Right ventricle myocardium superior (tissue), 1 donor: ENCODE measurements around the gene PWWP2A. TPM values are rescaled to one million over a fixed set of nuclear protein-coding genes. Genes with fewer than 3 reads are reported as not detected.
"Not testable (repeated sequence)": the region's sequence is repeated elsewhere in the genome, so short reads cannot be mapped to it uniquely, and the experiment has no call there.

Experiments used
- ATAC-seq: fragments of 200-7000 bp; cut with Tn5 transposase; one replicate; pipeline ENCODE4 v1.9.1; 2020; ENCODE audit warnings: mild to moderate bottlenecking; ENCODE audit not compliant: poor library complexity
- DNase-seq: peaks from one replicate; pipeline ENCODE4 v3.0.0-alpha.2; 2020
- intact Hi-C: fragments of 100-400 bp; cut with DNase I; formaldehyde crosslinking; loops from one replicate; pipeline ENCODE4 v1.11.2; 2022
- total RNA-seq: library from RNA; stranded (reverse); fragmentation: NEBNext Ultra II Directional; extraction: Animal tissue kit (Norgen Biotek cat#: 25700); gene quantifications from one replicate; pipeline ENCODE4 v1.2.1, GENCODE V29; 2021
- donor health status: DM: no; HTN: yes; CAD: no; lungs with severe emphysema.

The PWWP2A gene
- total RNA-seq, 1 donor from 2014 or later, result 8.8 TPM

GRCh38 chr5:160084144-160084543 lies 35.1 kb downstream of the PWWP2A start:
- ATAC-seq (no peak), DNase-seq (no peak)
- intact Hi-C loops, result no loop called here

- intact Hi-C loops, result no loop called here
- ATAC-seq, result no peak
- no peak for DNase-seq
These were observed 35.7 kb downstream of the PWWP2A start for GRCh38 chr5:160083501-160083900.

GRCh38 chr5:160082614-160083500 lies 36.4 kb downstream of the PWWP2A start:
- DNase-seq, result no peak
- intact Hi-C loops, result no loop called here
- ATAC-seq, result no peak

GRCh38 chr5:160081495-160081894 lies 37.8 kb downstream of the PWWP2A start:
- intact Hi-C loops, result no loop called here
- ATAC-seq (no peak), DNase-seq (no peak)

- no peak for DNase-seq
- ATAC-seq, result no peak
- intact Hi-C loops, result no loop called here
These were observed 39.5 kb downstream of the PWWP2A start for GRCh38 chr5:160079753-160080152.

- ATAC-seq, result no peak
- intact Hi-C loops, result no loop called here
- no peak for DNase-seq
These were observed 42.3 kb downstream of the PWWP2A start for GRCh38 chr5:160076997-160077396.

- ATAC-seq (no peak), DNase-seq (no peak)
- intact Hi-C loops, result no loop called here
These were observed 44.2 kb downstream of the PWWP2A start for GRCh38 chr5:160075073-160075472.

GRCh38 chr5:160071916-160072315 lies 47.3 kb downstream of the PWWP2A start:
- DNase-seq (no peak), ATAC-seq (no peak)
- intact Hi-C loops, result no loop called here

- peak; percentile 59 for ATAC-seq
- peak; percentile 49 for DNase-seq
- intact Hi-C loops, result no loop called here
These were observed 47.7 kb downstream of the PWWP2A start for GRCh38 chr5:160071516-160071915.

GRCh38 chr5:160069120-160069519 lies 50.1 kb downstream of the PWWP2A start:
- ATAC-seq, DNase-seq, intact Hi-C loops: not testable (repeated sequence)

- ATAC-seq, result peak; percentile 10
- DNase-seq, result no peak
- intact Hi-C loops, result no loop called here
These were observed 54.1 kb downstream of the PWWP2A start for GRCh38 chr5:160064995-160065614.

- intact Hi-C loops, result no loop called here
- ATAC-seq (peak; percentile 59), DNase-seq (peak; percentile 45)
These were observed 54.8 kb downstream of the PWWP2A start for GRCh38 chr5:160064417-160064810.

GRCh38 chr5:160061770-160062169 lies 57.5 kb downstream of the PWWP2A start:
- no peak for ATAC-seq
- intact Hi-C loops, result no loop called here
- no peak for DNase-seq

- intact Hi-C loops, result no loop called here
- DNase-seq, result no peak
- no peak for ATAC-seq
These were observed 59.2 kb downstream of the PWWP2A start for GRCh38 chr5:160060001-160060400.

GRCh38 chr5:160057256-160057655 lies 62.0 kb downstream of the PWWP2A start:
- no peak for ATAC-seq
- DNase-seq, result no peak
- intact Hi-C loops, result no loop called here

- ATAC-seq (no peak), DNase-seq (no peak)
- intact Hi-C loops, result no loop called here
These were observed 64.4 kb downstream of the PWWP2A start for GRCh38 chr5:160054831-160055230.

GRCh38 chr5:160054047-160054446 lies 65.2 kb downstream of the PWWP2A start:
- intact Hi-C loops, result no loop called here
- DNase-seq (no peak), ATAC-seq (no peak)

GRCh38 chr5:160049099-160049498 lies 70.2 kb downstream of the PWWP2A start:
- ATAC-seq, result no peak
- intact Hi-C loops, result no loop called here

GRCh38 chr5:160048131-160048530 lies 71.1 kb downstream of the PWWP2A start:
- intact Hi-C loops, result no loop called here
- ATAC-seq (peak; percentile 71), DNase-seq (peak; percentile 64)

More at GRCh38 chr5:160049099-160049498, 70.2 kb downstream of the PWWP2A start:
- DNase-seq, result no peak

- intact Hi-C loops, result no loop called here
- no peak for DNase-seq
These were observed 71.8 kb downstream of the PWWP2A start for GRCh38 chr5:160047423-160047822.

More at GRCh38 chr5:160047423-160047822, 71.8 kb downstream of the PWWP2A start:
- peak; percentile 58 for ATAC-seq
